CD14-positive monocyte (primary cell): ENCODE measurements around the gene KRT17. TPM values are rescaled to one million over a fixed set of nuclear protein-coding genes. Genes with fewer than 3 reads are reported as not detected.
"Not testable (repeated sequence)": the region's sequence is repeated elsewhere in the genome, so short reads cannot be mapped to it uniquely, and the experiment has no call there.

Source experiments
- DNase-seq, 3 donors: peaks; one replicate each; pipeline ENCODE4 v3.0.0-alpha.2; 2011 to 2022
- H2AFZ ChIP-seq: 2 replicates; pipeline ENCODE4 v1.6.0; 2012; ENCODE audit warnings: mild to moderate bottlenecking, low read depth, low read length, inconsistent platforms; ENCODE audit not compliant: insufficient read depth, poor library complexity, severe bottlenecking
- H3K27ac ChIP-seq, 2 donors: 1 replicate in 1 of 2; 2 replicates in 1 of 2; pipeline ENCODE4 v1.5.1; 2012 to 2013; ENCODE audit warnings: low read length in 2 of 2, control low read depth in 1 of 2, inconsistent platforms in 1 of 2, low read depth in 1 of 2, mild to moderate bottlenecking in 1 of 2
- H3K27me3 ChIP-seq, 2 donors: one replicate each; pipeline versions ENCODE4 v1.6.0 to v1.6.1; 2011 to 2013; ENCODE audit warnings: low read length in 2 of 2; ENCODE audit not compliant: control insufficient read depth in 2 of 2, insufficient read depth in 2 of 2
- H3K36me3 ChIP-seq, 2 donors: replicated peaks in 1 of 2; 1 replicate in 1 of 2; 2 replicates in 1 of 2; pipeline versions ENCODE4 v1.5.1 to v1.6.1; 2012 to 2013; ENCODE audit warnings: low read length in 2 of 2, control low read depth in 1 of 2, inconsistent platforms in 1 of 2, mild to moderate bottlenecking in 1 of 2; ENCODE audit not compliant: insufficient read depth in 2 of 2, control insufficient read depth in 1 of 2
- H3K4me1 ChIP-seq, 2 donors: 1 replicate in 1 of 2; 2 replicates in 1 of 2; pipeline versions ENCODE4 v1.5.1 to v1.6.1; 2012 to 2013; ENCODE audit warnings: low read length in 2 of 2, control low read depth in 1 of 2, inconsistent platforms in 1 of 2, mild to moderate bottlenecking in 1 of 2, moderate library complexity in 1 of 2; ENCODE audit not compliant: insufficient read depth in 2 of 2, control insufficient read depth in 1 of 2
- H3K4me2 ChIP-seq: replicated peaks from 2 replicates; pipeline ENCODE3; 2012; ENCODE audit warnings: low read length, moderate library complexity, mild to moderate bottlenecking; ENCODE audit not compliant: poor library complexity, severe bottlenecking; ENCODE audit errors: extremely low read depth
- H3K4me3 ChIP-seq, 3 experiments: fragments of 200-600 bp in 1 of 3; sonication (generic) in 1 of 3; replicated peaks in 1 of 3; 1 replicate in 2 of 3; 2 replicates in 1 of 3; pipeline ENCODE4 v1.5.1; 2011 to 2013; ENCODE audit warnings: low read length in 3 of 3, mild to moderate bottlenecking in 3 of 3, control low read depth in 2 of 3, low read depth in 2 of 3, inconsistent platforms in 1 of 3, moderate library complexity in 1 of 3
- H3K79me2 ChIP-seq: 2 replicates; pipeline ENCODE4 v1.6.0; 2012; ENCODE audit warnings: mild to moderate bottlenecking, control low read depth, inconsistent platforms, low read length, moderate library complexity; ENCODE audit not compliant: insufficient read depth
- H3K9ac ChIP-seq: 2 replicates; pipeline ENCODE4 v1.6.0; 2017; ENCODE audit warnings: low read length, mild to moderate bottlenecking; ENCODE audit not compliant: insufficient read depth, poor library complexity, severe bottlenecking
- H3K9me3 ChIP-seq, 2 donors: replicated peaks in 1 of 2; 1 replicate in 1 of 2; 2 replicates in 1 of 2; pipeline versions ENCODE4 v1.5.1 to v1.6.1; 2012 to 2013; ENCODE audit warnings: low read length in 2 of 2, control low read depth in 1 of 2; ENCODE audit not compliant: control insufficient read depth in 1 of 2, insufficient read depth in 1 of 2
- H4K20me1 ChIP-seq: 2 replicates; pipeline ENCODE4 v1.6.0; 2012; ENCODE audit warnings: mild to moderate bottlenecking, low read length, control low read depth, moderate library complexity; ENCODE audit not compliant: insufficient read depth
- H3K27ac Mint-ChIP-seq, 7 donors: one replicate each; pipeline ENCODE4 v1.8.0; 2020; ENCODE audit warnings: mild to moderate bottlenecking in 7 of 7, mixed read lengths in 7 of 7, moderate library complexity in 6 of 7, inconsistent platforms in 2 of 7
- H3K27me3 Mint-ChIP-seq, 3 donors: one replicate each; pipeline ENCODE4 v1.8.0; 2021 to 2022; ENCODE audit warnings: low read depth in 3 of 3, mild to moderate bottlenecking in 3 of 3, mixed read lengths in 3 of 3, moderate library complexity in 3 of 3, inconsistent platforms in 1 of 3
- H3K36me3 Mint-ChIP-seq, 2 donors: one replicate each; pipeline ENCODE4 v1.8.0; 2020; ENCODE audit warnings: mixed read lengths in 2 of 2, inconsistent platforms in 1 of 2, mild to moderate bottlenecking in 1 of 2
- H3K4me1 Mint-ChIP-seq: one replicate; pipeline ENCODE4 v1.8.0; 2020; ENCODE audit warnings: mild to moderate bottlenecking, mixed read lengths
- H3K4me3 Mint-ChIP-seq, 2 donors: one replicate each; pipeline ENCODE4 v1.8.0; 2020; ENCODE audit warnings: mild to moderate bottlenecking in 2 of 2, mixed read lengths in 2 of 2, moderate library complexity in 1 of 2
- H3K9me3 Mint-ChIP-seq, 7 donors: one replicate each; pipeline ENCODE4 v1.8.0; 2020 to 2022; ENCODE audit warnings: mixed read lengths in 7 of 7, mild to moderate bottlenecking in 6 of 7, moderate library complexity in 6 of 7, inconsistent platforms in 2 of 7
- WGBS: methylation state at CpG from one replicate; pipeline ENCODE4 v1.1.5; 2013; ENCODE audit warnings: missing lambda C conversion rate; ENCODE audit not compliant: insufficient coverage; 5-methylcytosine and 5-hydroxymethylcytosine counted together
- intact Hi-C, 2 donors: fragments of 100-400 bp; cut with micrococcal nuclease; formaldehyde crosslinking; loops; one replicate each; pipeline versions ENCODE4 v1.15.0 to v1.15.1; 2023
- polyA plus RNA-seq, 3 donors: library from polyadenylated mRNA; depleted of rRNA in 1 of 3; unstranded in 2 of 3; stranded (reverse) in 1 of 3; fragments of 300-500 nt in 2 of 3; fragments of >200 nt in 1 of 3; fragmentation: Illumina TruSeq in 2 of 3; gene quantifications; 1 replicate in 2 of 3; 2 replicates in 1 of 3; pipeline ENCODE4 v1.2.3, GENCODE V29; 2012 to 2021
- TF ChIP-seq, protein P1 (sequence below): fragments of 200-600 bp; IDR thresholded peaks from one replicate; pipeline ENCODE4 v1.8.0; 2022; ENCODE audit warnings: antibody characterized with exemption, mild to moderate bottlenecking

KRT17 gene
- polyA plus RNA-seq, 3 donors: 0.49 TPM; not detected in 2

GRCh38 chr17:41620583-41621434 lies 3.6 kb downstream of the KRT17 start:
- no peak overlapping the region for H3K27ac Mint-ChIP-seq
- no peaks in the 10 kb centered on the region for H3K36me3 ChIP-seq
- peaks cover 6% of the 10 kb centered on the region for H3K4me1 Mint-ChIP-seq
- H3K4me2 ChIP-seq: no peak overlapping the region
- H3K9me3 Mint-ChIP-seq: no peaks in the 10 kb centered on the region
- H3K4me3 ChIP-seq: no peak overlapping the region
- H3K4me3 Mint-ChIP-seq: no peak overlapping the region
- 92% methylated on average over 16 of the region's 21 CpGs for WGBS
- H3K27me3 Mint-ChIP-seq: peaks cover 0 to 12% (median 4%) of the 10 kb centered on the region in 3 donors
- no peaks in the 10 kb centered on the region for H4K20me1 ChIP-seq
- DNase-seq: no peak
- no peaks in the 10 kb centered on the region for H3K27me3 ChIP-seq
- peaks cover 6% of the 10 kb centered on the region in 2 donors for H3K4me1 ChIP-seq
- no peak overlapping the region for H2AFZ ChIP-seq
- no peak overlapping the region for H3K9ac ChIP-seq
- H3K79me2 ChIP-seq: no peaks in the 10 kb centered on the region
- intact Hi-C loops: no loop called here
- H3K27ac ChIP-seq: no peak overlapping the region
- TF ChIP-seq, protein P1, sequence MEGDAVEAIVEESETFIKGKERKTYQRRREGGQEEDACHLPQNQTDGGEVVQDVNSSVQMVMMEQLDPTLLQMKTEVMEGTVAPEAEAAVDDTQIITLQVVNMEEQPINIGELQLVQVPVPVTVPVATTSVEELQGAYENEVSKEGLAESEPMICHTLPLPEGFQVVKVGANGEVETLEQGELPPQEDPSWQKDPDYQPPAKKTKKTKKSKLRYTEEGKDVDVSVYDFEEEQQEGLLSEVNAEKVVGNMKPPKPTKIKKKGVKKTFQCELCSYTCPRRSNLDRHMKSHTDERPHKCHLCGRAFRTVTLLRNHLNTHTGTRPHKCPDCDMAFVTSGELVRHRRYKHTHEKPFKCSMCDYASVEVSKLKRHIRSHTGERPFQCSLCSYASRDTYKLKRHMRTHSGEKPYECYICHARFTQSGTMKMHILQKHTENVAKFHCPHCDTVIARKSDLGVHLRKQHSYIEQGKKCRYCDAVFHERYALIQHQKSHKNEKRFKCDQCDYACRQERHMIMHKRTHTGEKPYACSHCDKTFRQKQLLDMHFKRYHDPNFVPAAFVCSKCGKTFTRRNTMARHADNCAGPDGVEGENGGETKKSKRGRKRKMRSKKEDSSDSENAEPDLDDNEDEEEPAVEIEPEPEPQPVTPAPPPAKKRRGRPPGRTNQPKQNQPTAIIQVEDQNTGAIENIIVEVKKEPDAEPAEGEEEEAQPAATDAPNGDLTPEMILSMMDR: no peak
- H3K36me3 Mint-ChIP-seq: no peaks in the 10 kb centered on the region
- H3K9me3 ChIP-seq: no peaks in the 10 kb centered on the region

DNA sequence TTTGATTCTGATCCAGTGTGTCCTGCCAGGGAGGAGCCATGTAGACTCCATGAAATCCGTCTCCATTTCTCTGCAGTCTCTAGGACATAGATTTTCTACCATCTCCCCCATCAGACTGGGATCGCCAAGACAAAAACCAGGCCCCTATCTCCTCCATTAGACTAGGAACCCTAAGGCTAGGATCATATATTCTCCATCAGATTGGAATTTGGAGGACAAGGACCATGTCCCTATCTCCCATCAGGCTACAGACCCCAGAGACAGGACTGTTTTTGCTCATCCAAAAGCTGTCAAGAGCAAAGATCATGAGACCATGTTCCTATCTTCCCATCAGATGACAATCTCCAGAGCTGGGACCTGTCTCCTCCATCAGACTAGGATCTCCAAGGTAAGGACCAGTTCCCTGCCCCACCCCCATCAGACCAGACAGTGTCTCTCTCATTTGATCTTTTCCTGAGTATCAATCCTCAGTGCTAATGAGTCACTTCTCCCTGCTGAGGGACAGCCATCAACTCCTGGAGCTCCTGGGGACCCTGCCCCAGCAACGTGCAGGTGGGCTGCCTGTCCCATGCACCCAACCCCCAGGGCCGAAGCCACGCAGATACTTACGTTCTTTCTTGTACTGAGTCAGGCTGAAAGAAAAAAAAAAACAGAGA lies 4.3 kb downstream of the KRT17 start:
- no CpG with 5 or more reads among the region's 6 CpGs for WGBS
- DNase-seq: not testable (repeated sequence)

More for the DNA sequence above, 4.3 kb downstream of the KRT17 start:
- H3K9me3 Mint-ChIP-seq, H3K27ac ChIP-seq, H3K79me2 ChIP-seq, H3K27ac Mint-ChIP-seq, H2AFZ ChIP-seq, H3K4me2 ChIP-seq, H3K4me3 Mint-ChIP-seq, H3K9me3 ChIP-seq, H3K27me3 ChIP-seq, H3K4me1 Mint-ChIP-seq, H3K4me3 ChIP-seq, H3K36me3 ChIP-seq, intact Hi-C loops, H4K20me1 ChIP-seq, H3K36me3 Mint-ChIP-seq, H3K4me1 ChIP-seq, H3K9ac ChIP-seq: not testable (repeated sequence)
- H3K27me3 Mint-ChIP-seq: peaks cover 0 to 12% (median 4%) of the 10 kb centered on the region in 3 donors
